C4-2B (cell line): ENCODE measurements around the gene CCDC148.

Experiments
- H3K27ac ChIP-seq: fragments of 450-650 bp; 2 replicates; pipeline ENCODE4 v1.5.1; 2017
- CTCF ChIP-seq: fragments of 450-650 bp; conservative IDR thresholded peaks from 2 replicates; pipeline ENCODE4 v1.5.1; 2017; ENCODE audit warnings: mild to moderate bottlenecking
- ZFX ChIP-seq: fragments of 450-650 bp; IDR thresholded peaks from 2 replicates; pipeline ENCODE4 v1.6.1; 2017

Gene CCDC148

GRCh38 chr2:158255257-158255656, 201.3 kb downstream of the CCDC148 start:
- no peak for TF ChIP-seq ZFX
- no peak for TF ChIP-seq CTCF

DNA sequence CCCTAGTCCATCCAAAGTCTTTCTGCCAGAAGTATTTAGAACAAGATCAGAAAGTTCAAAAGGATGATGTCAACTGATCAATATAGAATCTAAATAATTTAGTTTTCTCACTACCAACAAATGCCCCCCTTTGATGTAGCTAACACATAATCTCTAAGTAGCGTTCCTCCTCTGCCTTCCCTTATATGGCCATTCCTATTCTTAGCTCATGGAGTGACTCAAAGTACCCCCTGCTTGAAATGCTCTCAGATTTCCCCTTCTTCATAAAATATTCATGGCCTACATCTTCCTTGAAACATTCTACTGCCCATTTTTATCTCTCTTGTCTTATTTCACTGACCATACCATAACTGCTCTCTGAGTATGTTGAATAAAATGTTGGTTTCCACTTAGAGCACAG, 203.4 kb downstream of the CCDC148 start:
- H3K27ac ChIP-seq, result no peak overlapping the region
- TF ChIP-seq ZFX (no peak), CTCF (no peak)

More at GRCh38 chr2:158255257-158255656, 201.3 kb downstream of the CCDC148 start:
- H3K27ac ChIP-seq, result no peak overlapping the region

- H3K27ac ChIP-seq, result no peak overlapping the region
- TF ChIP-seq CTCF (no peak), ZFX (no peak)
These were observed 205.2 kb downstream of the CCDC148 start for GRCh38 chr2:158251356-158251755.

DNA sequence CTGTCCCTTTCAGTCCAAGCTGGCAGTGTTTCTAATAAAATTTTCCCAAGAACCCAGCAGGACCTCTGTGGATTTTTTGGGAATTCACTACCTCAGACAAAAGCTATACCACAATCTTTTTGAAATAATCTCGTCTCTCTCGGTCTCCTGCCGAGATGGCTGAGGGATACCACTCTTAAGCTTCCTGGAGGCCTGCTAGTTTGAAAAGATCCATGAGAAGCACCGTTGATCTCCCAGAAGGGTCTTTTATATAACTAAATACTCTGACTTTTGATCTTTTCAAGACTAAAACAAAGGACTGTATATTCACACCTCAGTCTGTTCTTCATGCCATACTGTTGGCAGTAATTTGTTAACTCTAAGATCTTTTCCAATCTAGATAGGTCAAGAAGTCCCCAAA, 213.2 kb downstream of the CCDC148 start:
- H3K27ac ChIP-seq, result no peak overlapping the region
- TF ChIP-seq CTCF (no peak), ZFX (no peak)

DNA sequence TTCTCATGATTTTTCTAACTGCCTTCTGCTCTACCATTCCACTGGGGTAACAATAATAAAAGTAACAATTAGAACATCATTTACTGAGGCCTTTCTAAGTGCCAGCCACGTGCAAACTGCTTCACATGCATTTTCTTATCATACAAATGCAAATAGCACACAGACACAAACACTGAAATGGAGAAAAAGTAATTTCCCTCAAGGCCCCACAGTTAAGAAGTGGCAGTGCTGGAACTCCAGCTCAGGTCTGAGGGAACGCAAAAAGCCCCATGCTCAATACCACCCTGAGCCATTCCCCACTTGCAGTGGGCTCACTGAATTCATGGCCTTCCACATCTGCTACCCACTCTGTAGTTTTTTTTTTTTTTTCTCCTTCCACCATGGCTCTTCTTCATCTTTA, 214.3 kb downstream of the CCDC148 start:
- H3K27ac ChIP-seq, result no peak overlapping the region
- TF ChIP-seq CTCF (no peak), ZFX (no peak)

GRCh38 chr2:158240975-158241374, 215.6 kb downstream of the CCDC148 start:
- no peak for TF ChIP-seq CTCF
- TF ChIP-seq ZFX, result no peak

GRCh38 chr2:158239271-158239670, 217.3 kb downstream of the CCDC148 start:
- TF ChIP-seq CTCF (no peak; the same call in 1 of the 2 replicates), ZFX (no peak)
- H3K27ac ChIP-seq, result no peak overlapping the region

More at GRCh38 chr2:158240975-158241374, 215.6 kb downstream of the CCDC148 start:
- H3K27ac ChIP-seq, result no peak overlapping the region
